GM12801 (cell line): ENCODE data around the gene RPS16.

ENCODE experiments used
- TF ChIP-seq, protein P1 (sequence below): IDR thresholded peaks from one replicate; pipeline ENCODE4 v1.5.1; 2011; ENCODE audit warnings: control low read depth; ENCODE audit not compliant: insufficient read length; ENCODE audit errors: extremely low read depth

The RPS16 gene

DNA sequence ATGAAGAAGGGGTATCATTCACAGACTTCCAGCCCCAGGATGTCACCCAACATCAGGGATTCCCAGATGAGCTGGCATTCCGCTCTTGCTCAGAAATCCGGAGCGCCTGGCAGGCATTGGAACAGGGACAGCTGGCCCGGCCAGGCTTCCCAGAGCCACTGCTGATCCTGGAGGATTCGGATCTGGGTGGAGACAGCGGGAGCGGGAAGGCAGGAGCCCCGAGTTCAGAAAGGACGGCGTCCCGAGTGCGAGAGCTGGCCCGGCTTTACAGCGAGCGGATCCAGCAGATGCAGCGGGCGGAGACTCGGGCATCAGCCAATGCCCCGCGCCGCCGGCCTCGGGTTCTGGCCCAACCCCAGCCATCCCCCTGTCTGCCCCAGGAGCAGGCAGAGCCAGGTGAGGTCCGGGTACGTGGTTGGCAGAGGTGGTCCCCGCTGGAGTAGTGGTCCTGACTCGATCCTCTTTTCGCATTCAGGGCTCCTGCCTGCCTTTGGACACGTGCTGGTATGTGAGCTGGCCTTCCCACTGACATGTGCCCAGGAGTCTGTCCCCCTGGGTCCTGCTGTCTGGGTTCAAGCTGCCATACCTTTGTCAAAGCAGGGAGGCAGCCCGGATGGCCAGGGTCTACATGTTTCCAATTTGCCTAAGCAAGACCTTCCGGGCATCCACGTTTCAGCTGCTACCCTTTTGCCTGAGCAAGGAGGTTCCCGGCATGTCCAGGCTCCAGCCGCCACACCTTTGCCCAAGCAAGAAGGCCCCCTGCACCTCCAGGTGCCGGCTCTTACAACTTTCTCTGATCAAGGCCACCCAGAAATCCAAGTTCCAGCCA lies 12.3 kb downstream of the RPS16 start:
- TF ChIP-seq, protein P1, sequence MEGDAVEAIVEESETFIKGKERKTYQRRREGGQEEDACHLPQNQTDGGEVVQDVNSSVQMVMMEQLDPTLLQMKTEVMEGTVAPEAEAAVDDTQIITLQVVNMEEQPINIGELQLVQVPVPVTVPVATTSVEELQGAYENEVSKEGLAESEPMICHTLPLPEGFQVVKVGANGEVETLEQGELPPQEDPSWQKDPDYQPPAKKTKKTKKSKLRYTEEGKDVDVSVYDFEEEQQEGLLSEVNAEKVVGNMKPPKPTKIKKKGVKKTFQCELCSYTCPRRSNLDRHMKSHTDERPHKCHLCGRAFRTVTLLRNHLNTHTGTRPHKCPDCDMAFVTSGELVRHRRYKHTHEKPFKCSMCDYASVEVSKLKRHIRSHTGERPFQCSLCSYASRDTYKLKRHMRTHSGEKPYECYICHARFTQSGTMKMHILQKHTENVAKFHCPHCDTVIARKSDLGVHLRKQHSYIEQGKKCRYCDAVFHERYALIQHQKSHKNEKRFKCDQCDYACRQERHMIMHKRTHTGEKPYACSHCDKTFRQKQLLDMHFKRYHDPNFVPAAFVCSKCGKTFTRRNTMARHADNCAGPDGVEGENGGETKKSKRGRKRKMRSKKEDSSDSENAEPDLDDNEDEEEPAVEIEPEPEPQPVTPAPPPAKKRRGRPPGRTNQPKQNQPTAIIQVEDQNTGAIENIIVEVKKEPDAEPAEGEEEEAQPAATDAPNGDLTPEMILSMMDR = no peak

DNA sequence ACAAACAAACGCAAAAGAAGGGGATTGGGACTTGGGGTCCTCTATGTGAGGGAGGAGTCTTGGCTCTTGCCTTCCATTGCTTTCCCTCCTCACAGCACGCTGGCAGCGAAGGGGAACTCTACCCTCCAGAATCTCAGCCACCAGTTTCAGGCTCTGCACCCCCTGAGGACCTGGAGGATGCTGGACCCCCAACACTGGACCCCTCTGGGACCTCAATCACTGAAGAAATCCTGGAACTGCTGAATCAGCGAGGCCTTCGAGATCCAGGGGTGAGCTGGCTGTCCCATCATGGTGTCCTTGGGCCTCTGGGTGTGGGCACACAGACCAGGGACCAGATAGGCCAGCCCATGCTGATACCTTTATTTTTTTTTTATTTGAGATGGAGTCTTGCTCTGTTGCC lies 13.7 kb downstream of the RPS16 start:
- TF ChIP-seq, protein P1 = no peak

DNA sequence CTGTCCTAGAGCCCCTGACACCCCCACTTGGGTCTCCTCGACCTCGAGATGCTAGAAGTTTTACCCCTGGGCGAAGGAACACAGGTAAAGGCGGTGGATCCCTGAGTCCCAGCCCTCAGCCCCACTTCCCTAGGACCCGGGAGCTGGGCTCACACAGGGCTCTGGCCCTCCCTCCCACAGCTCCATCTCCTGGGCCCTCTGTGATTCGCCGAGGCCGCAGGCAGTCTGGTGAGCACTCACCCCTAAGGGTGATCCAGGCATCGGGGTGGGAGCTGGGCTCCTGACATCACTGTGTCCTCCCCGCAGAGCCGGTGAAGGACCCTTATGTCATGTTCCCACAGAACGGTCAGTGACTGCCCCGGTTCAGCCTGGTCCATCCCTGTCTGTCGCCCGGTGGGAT lies 15.0 kb downstream of the RPS16 start:
- TF ChIP-seq, protein P1 = no peak

DNA sequence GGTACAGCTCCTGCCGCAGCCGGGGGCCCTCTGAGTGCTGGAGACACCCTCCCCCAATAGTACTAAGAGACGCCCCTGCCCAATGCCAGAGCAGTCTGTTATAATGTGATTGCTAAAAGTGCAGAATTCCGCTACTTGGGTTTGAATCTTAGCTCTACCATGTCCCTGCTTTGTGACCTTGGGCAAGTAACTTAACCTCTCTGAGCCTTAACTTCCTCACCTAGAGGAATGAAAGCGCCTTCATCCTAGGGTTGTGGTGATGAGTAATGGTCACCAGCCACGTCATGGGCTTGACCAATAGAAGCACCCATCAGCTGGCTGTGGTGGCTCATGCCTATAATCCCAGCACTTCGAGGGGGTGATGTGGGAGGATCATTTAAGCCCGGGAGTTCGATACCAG lies 16.7 kb downstream of the RPS16 start:
- TF ChIP-seq, protein P1 = no peak

DNA sequence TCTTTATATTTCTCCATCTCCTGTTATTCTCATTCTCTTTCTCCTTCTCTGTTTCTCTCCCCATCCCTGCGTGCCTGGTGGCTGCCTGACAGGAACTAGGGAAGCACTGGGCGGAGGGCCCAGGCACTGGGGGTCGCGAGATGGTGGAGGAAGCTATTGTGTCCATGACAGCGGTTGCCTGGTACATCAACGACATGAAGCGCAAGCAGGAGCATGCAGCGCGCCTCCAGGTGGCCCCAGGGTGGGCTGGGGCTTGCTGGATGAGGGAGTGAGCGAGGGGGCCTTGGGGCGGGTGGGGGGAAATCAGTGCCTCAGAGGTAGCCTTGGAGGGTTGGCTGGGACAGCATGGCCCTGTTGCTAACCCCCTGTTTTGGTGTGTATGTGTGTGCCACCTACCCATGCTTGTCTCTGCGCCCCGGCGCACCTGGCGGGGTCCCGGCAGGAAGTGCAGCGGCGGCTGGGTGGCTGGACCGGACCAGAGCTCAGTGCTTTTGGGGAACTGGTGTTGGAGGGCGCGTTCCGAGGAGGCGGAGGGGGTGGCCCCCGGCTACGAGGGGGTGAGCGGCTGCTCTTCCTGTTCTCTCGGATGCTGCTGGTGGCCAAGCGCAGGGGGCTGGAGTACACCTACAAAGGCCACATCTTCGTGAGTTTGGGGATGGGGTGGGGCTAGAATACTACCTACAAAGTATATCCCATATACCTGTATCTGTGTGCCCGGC lies 18.1 kb downstream of the RPS16 start:
- TF ChIP-seq, protein P1 = no peak

DNA sequence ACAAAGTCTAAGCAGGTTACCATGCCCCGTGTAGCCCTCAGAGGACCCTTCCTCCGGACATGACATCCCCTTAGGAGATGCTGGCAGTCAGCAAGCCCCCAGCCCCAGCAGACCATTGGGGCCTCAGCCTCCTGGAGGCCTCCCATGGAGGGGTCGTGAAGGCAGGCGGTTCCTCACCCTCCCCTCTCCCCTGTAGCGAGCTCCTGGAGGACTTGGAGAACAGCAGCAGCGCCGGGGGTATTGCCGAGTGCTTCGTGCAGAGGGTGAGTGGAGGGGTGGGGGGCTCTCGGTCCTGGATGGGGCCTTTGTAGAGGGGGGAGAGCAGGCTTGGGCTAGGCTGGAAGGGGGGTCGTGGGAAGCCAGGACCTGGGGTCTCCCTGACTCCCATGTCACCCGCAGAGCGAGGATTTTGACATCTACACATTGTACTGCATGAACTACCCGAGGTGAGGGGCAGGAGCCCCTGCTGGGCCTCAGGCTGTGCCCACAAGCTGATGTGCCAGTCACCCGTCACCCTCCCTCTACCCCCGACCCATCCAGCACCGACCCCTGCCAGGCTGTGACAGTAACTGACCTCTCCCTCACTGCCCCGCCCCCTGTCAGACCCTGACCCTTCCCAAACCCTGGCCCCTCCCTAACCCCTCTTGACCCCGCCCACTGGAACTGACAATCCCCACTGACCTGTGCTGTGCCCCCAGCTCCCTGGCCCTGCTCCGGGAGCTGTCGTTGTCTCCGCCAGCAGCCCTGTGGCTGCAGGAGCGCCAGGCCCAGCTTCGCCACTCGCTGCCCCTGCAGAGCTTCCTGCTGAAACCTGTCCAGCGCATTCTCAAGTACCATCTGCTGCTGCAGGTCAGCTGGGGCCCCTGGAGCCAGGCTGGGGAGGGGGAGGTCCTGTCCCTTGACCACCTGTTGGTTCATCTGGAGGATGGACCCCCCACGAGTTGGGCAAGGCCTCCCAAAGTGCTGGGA lies 19.3 kb downstream of the RPS16 start:
- TF ChIP-seq, protein P1 = no peak
